ENCODE results near the gene FOSL1. TPM values are rescaled to one million over a fixed set of nuclear protein-coding genes. Genes with fewer than 3 reads are reported as not detected.

The FOSL1 gene
- total and polyA plus RNA-seq, 2 experiments from 2014 or later = 14.6 to 17.1 TPM

GRCh38 chr11:65843811-65844210 lies 56.4 kb downstream of the FOSL1 start:
- no peak overlapping the region for H3K4me3 ChIP-seq
- ATAC-seq (no peak), DNase-seq (ENCODE audit: low spot score) (no peak)
- Mint-ChIP-seq H3K4me1 (no peaks in the 10 kb centered on the region), H3K27me3 (ENCODE audit: insufficient read depth, low read depth, poor library complexity) (peaks cover 7% of the 10 kb centered on the region), H3K9me3 (no peaks in the 10 kb centered on the region), H3K27ac (no peak overlapping the region), H3K4me3 (no peak overlapping the region), H3K36me3 (ENCODE audit: low read depth) (no peaks in the 10 kb centered on the region)
- H3K36me3 ChIP-seq (ENCODE audit: insufficient read depth) = no peaks in the 10 kb centered on the region
- H4K20me1 ChIP-seq (replicated peaks; ENCODE audit: insufficient read depth) = no peaks in the 10 kb centered on the region; the same call in 1 of the 2 replicates
- no peaks in the 10 kb centered on the region for H3K4me1 ChIP-seq (ENCODE audit: insufficient read depth)
- no peak overlapping the region for H3K4me2 ChIP-seq
- H2AFZ ChIP-seq = no peak overlapping the region
- no peaks in the 10 kb centered on the region for H3K27me3 ChIP-seq (ENCODE audit: insufficient read depth)
- H3K9me2 ChIP-seq (ENCODE audit: insufficient read depth) = no peaks in the 10 kb centered on the region
- no peaks in the 10 kb centered on the region for H3K79me2 ChIP-seq (replicated peaks; ENCODE audit: insufficient read depth)
- no peaks in the 10 kb centered on the region; the same call in 1 of the 2 replicates for H3F3A ChIP-seq (replicated peaks; ENCODE audit: low read depth)
- H3K27ac ChIP-seq (ENCODE audit: low read depth) = no peak overlapping the region
- TF ChIP-seq EZH2phosphoT487 (IDR thresholded peaks at IDR 0.05; ENCODE audit: unreplicated experiment) = no peak

- H3K4me3 ChIP-seq = no peak overlapping the region
- DNase-seq (ENCODE audit: low spot score) (no peak), ATAC-seq (no peak)
- no peak overlapping the region for H3K27ac ChIP-seq (ENCODE audit: low read depth)
- H3K9me2 ChIP-seq (ENCODE audit: insufficient read depth) = no peaks in the 10 kb centered on the region
- H3F3A ChIP-seq (replicated peaks; ENCODE audit: low read depth) = no peaks in the 10 kb centered on the region; the same call in 1 of the 2 replicates
- no peaks in the 10 kb centered on the region; the same call in 1 of the 2 replicates for H4K20me1 ChIP-seq (replicated peaks; ENCODE audit: insufficient read depth)
- H3K4me2 ChIP-seq = no peak overlapping the region
- Mint-ChIP-seq H3K4me3 (no peak overlapping the region), H3K9me3 (no peaks in the 10 kb centered on the region), H3K36me3 (ENCODE audit: low read depth) (no peaks in the 10 kb centered on the region), H3K27me3 (ENCODE audit: insufficient read depth, low read depth, poor library complexity) (peaks cover 3% of the 10 kb centered on the region), H3K4me1 (no peaks in the 10 kb centered on the region), H3K27ac (no peak overlapping the region)
- no peaks in the 10 kb centered on the region for H3K27me3 ChIP-seq (ENCODE audit: insufficient read depth)
- TF ChIP-seq, protein P1, sequence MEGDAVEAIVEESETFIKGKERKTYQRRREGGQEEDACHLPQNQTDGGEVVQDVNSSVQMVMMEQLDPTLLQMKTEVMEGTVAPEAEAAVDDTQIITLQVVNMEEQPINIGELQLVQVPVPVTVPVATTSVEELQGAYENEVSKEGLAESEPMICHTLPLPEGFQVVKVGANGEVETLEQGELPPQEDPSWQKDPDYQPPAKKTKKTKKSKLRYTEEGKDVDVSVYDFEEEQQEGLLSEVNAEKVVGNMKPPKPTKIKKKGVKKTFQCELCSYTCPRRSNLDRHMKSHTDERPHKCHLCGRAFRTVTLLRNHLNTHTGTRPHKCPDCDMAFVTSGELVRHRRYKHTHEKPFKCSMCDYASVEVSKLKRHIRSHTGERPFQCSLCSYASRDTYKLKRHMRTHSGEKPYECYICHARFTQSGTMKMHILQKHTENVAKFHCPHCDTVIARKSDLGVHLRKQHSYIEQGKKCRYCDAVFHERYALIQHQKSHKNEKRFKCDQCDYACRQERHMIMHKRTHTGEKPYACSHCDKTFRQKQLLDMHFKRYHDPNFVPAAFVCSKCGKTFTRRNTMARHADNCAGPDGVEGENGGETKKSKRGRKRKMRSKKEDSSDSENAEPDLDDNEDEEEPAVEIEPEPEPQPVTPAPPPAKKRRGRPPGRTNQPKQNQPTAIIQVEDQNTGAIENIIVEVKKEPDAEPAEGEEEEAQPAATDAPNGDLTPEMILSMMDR (conservative IDR thresholded peaks at IDR 0.05; ENCODE audit: low read depth in 2 of 2) = no peak
- TF ChIP-seq JUNB (IDR thresholded peaks at IDR 0.05; ENCODE audit: unreplicated experiment) = no peak
- no peak for TF ChIP-seq CREB1 (CRISPR knock-in tag; IDR thresholded peaks at IDR 0.05; ENCODE audit: low read depth)
- no peak for TF ChIP-seq ZNF114 (CRISPR knock-in tag; IDR thresholded peaks at IDR 0.05)
- TF ChIP-seq ZNF331 (CRISPR knock-in tag; IDR thresholded peaks at IDR 0.05; ENCODE audit: low read depth) = no peak
- TF ChIP-seq NANOG (IDR thresholded peaks at IDR 0.05; ENCODE audit: borderline replicate concordance) = no peak
- TF ChIP-seq ETS1 (IDR thresholded peaks at IDR 0.05) = no peak
- no peak for TF ChIP-seq EZH2phosphoT487 (IDR thresholded peaks at IDR 0.05; ENCODE audit: unreplicated experiment)
- no peak for TF ChIP-seq POLR2AphosphoS5 (IDR thresholded peaks at IDR 0.05; ENCODE audit: low read depth)
- TF ChIP-seq, protein P2, sequence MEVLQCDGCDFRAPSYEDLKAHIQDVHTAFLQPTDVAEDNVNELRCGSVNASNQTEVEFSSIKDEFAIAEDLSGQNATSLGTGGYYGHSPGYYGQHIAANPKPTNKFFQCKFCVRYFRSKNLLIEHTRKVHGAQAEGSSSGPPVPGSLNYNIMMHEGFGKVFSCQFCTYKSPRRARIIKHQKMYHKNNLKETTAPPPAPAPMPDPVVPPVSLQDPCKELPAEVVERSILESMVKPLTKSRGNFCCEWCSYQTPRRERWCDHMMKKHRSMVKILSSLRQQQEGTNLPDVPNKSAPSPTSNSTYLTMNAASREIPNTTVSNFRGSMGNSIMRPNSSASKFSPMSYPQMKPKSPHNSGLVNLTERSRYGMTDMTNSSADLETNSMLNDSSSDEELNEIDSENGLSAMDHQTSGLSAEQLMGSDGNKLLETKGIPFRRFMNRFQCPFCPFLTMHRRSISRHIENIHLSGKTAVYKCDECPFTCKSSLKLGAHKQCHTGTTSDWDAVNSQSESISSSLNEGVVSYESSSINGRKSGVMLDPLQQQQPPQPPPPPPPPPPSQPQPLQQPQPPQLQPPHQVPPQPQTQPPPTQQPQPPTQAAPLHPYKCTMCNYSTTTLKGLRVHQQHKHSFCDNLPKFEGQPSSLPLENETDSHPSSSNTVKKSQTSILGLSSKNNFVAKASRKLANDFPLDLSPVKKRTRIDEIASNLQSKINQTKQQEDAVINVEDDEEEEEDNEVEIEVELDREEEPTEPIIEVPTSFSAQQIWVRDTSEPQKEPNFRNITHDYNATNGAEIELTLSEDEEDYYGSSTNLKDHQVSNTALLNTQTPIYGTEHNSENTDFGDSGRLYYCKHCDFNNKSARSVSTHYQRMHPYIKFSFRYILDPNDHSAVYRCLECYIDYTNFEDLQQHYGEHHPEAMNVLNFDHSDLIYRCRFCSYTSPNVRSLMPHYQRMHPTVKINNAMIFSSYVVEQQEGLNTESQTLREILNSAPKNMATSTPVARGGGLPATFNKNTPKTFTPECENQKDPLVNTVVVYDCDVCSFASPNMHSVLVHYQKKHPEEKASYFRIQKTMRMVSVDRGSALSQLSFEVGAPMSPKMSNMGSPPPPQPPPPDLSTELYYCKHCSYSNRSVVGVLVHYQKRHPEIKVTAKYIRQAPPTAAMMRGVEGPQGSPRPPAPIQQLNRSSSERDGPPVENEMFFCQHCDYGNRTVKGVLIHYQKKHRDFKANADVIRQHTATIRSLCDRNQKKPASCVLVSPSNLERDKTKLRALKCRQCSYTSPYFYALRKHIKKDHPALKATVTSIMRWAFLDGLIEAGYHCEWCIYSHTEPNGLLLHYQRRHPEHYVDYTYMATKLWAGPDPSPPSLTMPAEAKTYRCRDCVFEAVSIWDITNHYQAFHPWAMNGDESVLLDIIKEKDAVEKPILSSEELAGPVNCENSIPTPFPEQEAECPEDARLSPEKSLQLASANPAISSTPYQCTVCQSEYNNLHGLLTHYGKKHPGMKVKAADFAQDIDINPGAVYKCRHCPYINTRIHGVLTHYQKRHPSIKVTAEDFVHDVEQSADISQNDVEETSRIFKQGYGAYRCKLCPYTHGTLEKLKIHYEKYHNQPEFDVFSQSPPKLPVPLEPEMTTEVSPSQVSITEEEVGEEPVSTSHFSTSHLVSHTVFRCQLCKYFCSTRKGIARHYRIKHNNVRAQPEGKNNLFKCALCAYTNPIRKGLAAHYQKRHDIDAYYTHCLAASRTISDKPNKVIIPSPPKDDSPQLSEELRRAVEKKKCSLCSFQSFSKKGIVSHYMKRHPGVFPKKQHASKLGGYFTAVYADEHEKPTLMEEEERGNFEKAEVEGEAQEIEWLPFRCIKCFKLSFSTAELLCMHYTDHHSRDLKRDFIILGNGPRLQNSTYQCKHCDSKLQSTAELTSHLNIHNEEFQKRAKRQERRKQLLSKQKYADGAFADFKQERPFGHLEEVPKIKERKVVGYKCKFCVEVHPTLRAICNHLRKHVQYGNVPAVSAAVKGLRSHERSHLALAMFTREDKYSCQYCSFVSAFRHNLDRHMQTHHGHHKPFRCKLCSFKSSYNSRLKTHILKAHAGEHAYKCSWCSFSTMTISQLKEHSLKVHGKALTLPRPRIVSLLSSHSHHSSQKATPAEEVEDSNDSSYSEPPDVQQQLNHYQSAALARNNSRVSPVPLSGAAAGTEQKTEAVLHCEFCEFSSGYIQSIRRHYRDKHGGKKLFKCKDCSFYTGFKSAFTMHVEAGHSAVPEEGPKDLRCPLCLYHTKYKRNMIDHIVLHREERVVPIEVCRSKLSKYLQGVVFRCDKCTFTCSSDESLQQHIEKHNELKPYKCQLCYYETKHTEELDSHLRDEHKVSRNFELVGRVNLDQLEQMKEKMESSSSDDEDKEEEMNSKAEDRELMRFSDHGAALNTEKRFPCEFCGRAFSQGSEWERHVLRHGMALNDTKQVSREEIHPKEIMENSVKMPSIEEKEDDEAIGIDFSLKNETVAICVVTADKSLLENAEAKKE (CRISPR knock-in tag; IDR thresholded peaks at IDR 0.05) = no peak
- no peak for TF ChIP-seq STAT1 (IDR thresholded peaks at IDR 0.05; ENCODE audit: unreplicated experiment)
- H2AFZ ChIP-seq = no peak overlapping the region
- no peaks in the 10 kb centered on the region for H3K36me3 ChIP-seq (ENCODE audit: insufficient read depth)
- H3K4me1 ChIP-seq (ENCODE audit: insufficient read depth) = no peaks in the 10 kb centered on the region
- H3K79me2 ChIP-seq (replicated peaks; ENCODE audit: insufficient read depth) = no peaks in the 10 kb centered on the region
Measured at GRCh38 chr11:65842144-65842543, 58.0 kb downstream of the FOSL1 start.

Data from GM23338 (cell line).